ENCODE measurements around the gene BCKDHA.
A peak's percentile ranks its signal among the peaks of the same experiment; 100 is the strongest.
"Not testable (repeated sequence)": the region's sequence is repeated elsewhere in the genome, so short reads cannot be mapped to it uniquely, and the experiment has no call there.

BCKDHA gene

GRCh38 chr19:41425174-41426115 lies 27.8 kb downstream of the BCKDHA start:
- DNase-seq (ENCODE audit: low read depth in 2 of 2), result no peak

GRCh38 chr19:41426116-41426841 lies 28.7 kb downstream of the BCKDHA start:
- no peak for DNase-seq (ENCODE audit: low read depth in 2 of 2)

DNA sequence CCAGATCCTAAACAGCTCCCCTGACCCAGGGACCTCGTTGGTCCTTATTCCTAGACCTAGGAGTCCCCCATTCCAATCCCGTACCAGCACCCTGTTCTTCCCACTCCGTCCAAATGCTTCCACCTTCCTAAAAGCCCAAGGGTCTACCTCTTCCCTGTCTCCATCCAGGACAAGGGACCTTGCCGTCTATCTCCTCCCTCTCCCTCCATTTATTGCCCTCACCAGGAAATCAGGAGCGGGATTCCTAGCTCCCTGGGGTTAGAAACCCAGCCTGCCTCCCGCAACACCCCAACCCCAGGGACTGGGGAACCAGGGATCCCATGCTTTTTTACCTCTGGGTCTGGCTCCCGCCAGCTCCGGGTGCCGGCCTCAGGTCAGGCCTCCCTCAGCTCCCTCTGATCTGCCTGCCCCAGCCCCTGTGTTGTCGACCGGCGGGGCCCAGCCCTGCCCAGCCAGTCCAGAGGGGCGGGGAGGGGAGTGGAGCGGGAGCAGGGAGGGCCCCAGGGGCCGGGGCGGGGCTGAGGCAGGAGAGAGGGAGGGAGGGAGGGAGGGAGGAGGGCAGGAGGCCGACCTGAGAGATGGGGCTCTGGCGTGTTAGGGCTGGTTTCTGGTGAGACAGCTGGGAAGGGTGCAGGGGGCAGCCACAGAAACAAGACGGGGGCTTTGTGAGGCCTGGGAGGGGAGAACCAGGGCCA lies 29.5 kb downstream of the BCKDHA start, which contains the start of gene B3GNT8:
Gene B3GNT8, minus strand, starts transcription at position 423 of the 695 bp plus-strand sequence. CDS start 596 bp downstream, outside the sequence.
- peak; percentile 23 to 38 for DNase-seq (ENCODE audit: low read depth in 2 of 2)

DNA sequence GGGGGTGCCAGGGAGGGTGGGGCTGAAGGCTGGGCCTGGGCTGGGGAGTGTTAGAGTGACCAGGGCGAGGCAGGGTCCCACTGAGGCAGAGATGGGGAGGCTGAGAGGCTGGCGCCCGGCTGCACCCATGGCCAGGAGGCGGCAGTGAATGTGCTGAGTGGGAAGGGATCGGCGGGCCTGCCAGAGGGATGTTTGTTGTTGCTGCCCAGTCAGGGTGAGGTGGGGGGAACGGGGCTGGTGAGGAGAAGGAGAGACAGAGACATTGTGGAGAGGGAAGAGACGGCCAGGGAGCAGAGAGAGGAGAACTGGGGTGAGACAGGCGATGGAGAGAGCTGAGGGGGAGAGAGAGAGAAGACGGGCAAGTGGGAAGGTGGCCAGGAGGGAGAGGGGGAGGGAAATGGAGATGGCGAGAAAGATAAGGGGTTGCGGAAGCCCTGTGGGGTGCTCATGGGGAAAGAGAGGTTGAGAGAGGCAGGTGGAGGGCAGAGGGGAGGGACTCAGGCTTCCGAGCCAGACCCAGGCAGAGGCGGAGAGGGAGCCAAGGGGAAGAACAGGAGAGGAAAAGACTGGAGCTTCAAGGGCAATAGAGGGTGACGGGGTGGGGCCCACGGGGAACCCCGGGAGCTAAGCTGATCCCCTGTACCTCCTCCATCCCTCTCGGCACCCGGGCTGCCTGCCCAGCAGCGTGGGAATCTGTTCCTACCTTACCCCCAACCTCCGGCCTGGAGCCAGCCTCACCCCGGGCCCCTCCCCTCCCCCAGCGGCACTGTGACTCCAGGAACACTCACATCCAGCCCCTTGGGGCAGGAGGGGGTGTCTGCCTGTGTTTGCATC lies 30.2 kb downstream of the BCKDHA start:
- DNase-seq (ENCODE audit: low read depth in 2 of 2), result peak in 1 of 2 donors; percentile 20

- no peak for DNase-seq (ENCODE audit: low read depth in 2 of 2)
These were observed 30.9 kb downstream of the BCKDHA start for GRCh38 chr19:41428481-41428859.

- no peak for DNase-seq (ENCODE audit: low read depth in 2 of 2)
These were observed 33.3 kb downstream of the BCKDHA start for GRCh38 chr19:41430922-41431321.

GRCh38 chr19:41431426-41432386 lies 34.1 kb downstream of the BCKDHA start:
- DNase-seq (ENCODE audit: low read depth in 2 of 2), result no peak

DNA sequence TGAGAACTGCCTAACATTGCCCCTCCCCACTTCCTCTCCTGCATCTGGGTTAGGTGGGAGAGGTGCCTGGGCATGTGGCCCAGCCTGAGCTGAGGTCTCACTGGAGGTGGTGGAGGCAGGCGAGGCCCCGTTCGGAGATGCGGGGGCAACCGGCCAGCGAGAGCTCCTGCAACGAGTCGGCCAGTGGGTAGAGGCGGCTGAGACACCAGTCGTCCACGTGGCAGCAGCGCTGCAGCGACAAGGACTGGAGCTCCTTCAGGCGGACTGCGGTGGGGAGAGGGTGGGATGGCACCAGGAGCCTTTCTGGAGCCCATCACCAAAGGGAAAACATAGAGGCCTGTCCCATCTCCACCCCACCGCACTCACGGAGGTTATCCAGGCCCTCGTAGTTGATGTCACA lies 35.6 kb downstream of the BCKDHA start:
- no peak for DNase-seq (ENCODE audit: low read depth in 2 of 2)

DNA sequence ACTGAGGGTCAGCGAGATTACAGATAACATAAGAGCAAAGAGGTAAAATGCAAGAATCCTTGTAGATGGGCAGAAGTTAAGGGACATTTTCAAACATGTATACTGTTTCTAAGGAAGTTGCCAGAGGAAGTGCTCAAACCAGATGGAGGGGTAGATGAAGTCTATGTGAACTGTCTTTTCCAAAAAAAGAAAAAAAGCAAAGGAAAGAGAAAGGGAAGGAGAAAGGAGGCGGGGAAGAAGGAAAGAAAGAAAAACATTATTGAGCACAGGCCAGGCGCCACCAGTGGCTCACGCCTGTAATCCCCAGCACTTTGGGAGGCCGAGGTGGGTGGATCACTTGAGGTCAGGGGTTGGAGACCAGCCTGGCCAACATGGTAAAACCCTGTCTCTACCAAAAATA lies 36.8 kb downstream of the BCKDHA start:
- DNase-seq (ENCODE audit: low read depth in 2 of 2), result no peak

DNA sequence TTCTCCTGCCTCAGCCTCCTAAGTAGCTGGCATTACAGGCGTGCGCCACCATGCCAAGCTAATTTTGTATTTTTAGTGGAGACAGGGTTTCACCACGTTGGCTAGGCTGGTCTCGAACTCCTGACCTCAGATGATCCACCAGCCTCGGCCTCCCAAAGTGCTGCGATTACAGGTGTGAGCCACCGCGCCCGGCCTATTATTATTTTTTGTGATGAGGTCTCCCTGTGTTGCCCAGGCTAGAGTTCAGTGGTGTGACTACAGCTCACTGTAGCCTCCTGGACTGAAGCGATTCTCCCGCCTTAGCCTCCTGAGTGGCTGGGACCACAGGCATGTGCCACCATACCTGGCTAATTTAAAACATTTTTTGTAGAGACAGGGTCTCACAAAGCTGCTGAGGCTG lies 37.8 kb downstream of the BCKDHA start:
- not testable (repeated sequence) for DNase-seq (ENCODE audit: low read depth in 2 of 2)

DNA sequence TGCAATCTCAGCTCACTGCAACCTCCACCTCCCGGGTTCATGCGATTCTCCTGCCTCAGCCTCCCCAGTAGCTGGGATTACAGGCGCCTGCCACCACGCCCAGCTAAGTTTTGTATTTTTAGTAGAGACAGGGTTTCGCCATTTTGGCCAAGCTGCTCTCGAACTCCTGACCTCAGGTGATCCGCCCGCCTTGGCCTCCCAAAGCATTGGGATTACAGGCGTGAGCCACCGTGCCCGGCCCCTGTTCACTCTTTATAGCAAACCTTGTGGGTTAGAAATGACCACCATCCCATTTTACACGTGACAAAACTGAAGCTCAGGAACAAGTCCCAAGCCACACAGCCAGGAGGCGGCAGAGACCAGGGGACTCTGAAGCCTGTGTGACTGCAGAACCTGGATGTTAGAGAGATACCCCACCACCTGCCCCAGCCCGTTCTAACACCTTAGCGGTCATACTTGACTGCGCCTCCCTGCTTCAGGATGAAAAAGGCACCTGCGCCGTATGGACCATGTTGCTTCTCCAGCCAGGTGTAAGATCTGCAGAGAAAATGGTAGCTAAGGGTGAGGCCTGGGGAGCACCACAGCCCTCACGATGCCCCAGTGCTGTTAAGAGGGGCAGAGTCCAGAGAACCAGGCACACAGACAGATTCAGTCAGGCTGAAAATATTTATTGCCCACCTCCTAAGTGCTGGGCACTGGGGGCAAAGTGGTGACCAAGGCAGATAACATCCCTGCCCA lies 38.5 kb downstream of the BCKDHA start:
- DNase-seq (ENCODE audit: low read depth in 2 of 2), result no peak

- no peak for DNase-seq (ENCODE audit: low read depth in 2 of 2)
These were observed 39.0 kb downstream of the BCKDHA start for GRCh38 chr19:41436674-41436951.

- DNase-seq (ENCODE audit: low read depth in 2 of 2), result no peak
These were observed 40.4 kb downstream of the BCKDHA start for GRCh38 chr19:41437944-41438574.

GRCh38 chr19:41439441-41440222 lies 42.0 kb downstream of the BCKDHA start, which contains the start of gene DMAC2:
TSS of gene DMAC2 (minus strand) at chr19:41439912. CDS start at chr19:41439899, 13 bp downstream.
- peak; percentile 92 to 96 for DNase-seq (ENCODE audit: low read depth in 2 of 2)

- no peak for DNase-seq (ENCODE audit: low read depth in 2 of 2)
These were observed 43.8 kb downstream of the BCKDHA start for GRCh38 chr19:41441321-41441945.

DNA sequence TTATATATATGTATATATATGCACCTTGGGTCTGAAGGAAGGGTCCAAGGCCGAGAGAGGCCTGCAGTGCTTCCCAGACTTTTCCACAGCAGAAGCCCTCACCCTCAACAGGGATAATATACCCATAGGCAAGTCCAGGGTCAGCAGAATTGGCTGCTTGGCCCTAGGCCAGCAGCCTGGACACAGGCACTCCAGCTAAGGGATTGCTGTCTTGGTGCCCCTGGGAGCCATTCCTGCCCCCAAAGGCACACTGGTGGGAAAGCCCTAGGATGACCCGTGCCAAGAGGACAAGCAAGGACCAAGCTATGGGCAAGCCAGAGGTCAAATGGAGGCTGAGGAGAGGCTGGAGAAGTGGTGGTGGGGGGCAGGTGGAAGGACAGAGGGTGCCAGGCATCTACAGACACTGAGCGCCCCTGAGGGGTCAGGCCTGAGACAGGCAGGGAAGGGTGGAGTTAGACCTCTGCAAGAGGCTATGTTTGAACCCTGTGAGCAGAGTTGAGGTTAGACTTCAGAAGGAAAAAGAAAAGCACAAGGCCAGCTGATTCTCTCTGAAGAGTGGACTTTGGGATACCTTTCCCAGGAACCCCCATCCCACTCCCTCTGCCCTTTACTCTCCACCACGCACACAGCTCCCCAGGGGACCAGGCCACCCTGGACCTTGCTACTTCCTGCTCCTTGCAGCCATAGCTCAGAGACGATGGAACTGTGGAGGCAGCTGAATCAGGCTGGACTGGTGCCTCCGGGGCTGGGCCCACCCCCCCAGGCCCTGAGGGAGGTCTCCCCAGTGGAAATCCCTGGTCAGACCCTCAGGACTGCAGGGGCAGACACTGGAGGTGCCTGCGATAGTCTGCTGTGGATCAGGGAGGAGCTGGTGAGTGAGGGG lies 45.1 kb downstream of the BCKDHA start, which contains the start of gene ERICH4:
Gene ERICH4, plus strand, starts transcription at position 684 of the 883 bp plus-strand sequence. Its CDS starts 14 bp downstream, at position 698.
- no peak for DNase-seq (ENCODE audit: low read depth in 2 of 2)
